IgD-negative memory B cell (primary cell): ENCODE data around the gene AKT3. TPM values are rescaled to one million over a fixed set of nuclear protein-coding genes. Genes with fewer than 3 reads are reported as not detected.
A peak's percentile ranks its signal among the peaks of the same experiment; 100 is the strongest.

Experiments
- H3K27ac Mint-ChIP-seq, 3 donors: one replicate each; pipeline ENCODE4 v1.8.0; 2020 to 2022; ENCODE audit warnings: mild to moderate bottlenecking in 3 of 3, mixed read lengths in 3 of 3, moderate library complexity in 1 of 3
- H3K27me3 Mint-ChIP-seq: one replicate; pipeline ENCODE4 v1.8.0; 2021; ENCODE audit warnings: mixed read lengths
- H3K36me3 Mint-ChIP-seq: one replicate; pipeline ENCODE4 v1.8.0; 2020; ENCODE audit warnings: mild to moderate bottlenecking, mixed read lengths
- H3K4me1 Mint-ChIP-seq, 3 donors: one replicate each; pipeline ENCODE4 v1.8.0; 2020 to 2022; ENCODE audit warnings: mixed read lengths in 3 of 3, mild to moderate bottlenecking in 1 of 3
- H3K4me3 Mint-ChIP-seq, 4 donors: one replicate each; pipeline ENCODE4 v1.8.0; 2020 to 2022; ENCODE audit warnings: mild to moderate bottlenecking in 4 of 4, mixed read lengths in 4 of 4, moderate library complexity in 3 of 4
- H3K9me3 Mint-ChIP-seq, 3 donors: one replicate each; pipeline ENCODE4 v1.8.0; 2020 to 2021; ENCODE audit warnings: mixed read lengths in 3 of 3, mild to moderate bottlenecking in 1 of 3
- polyA plus RNA-seq: library from polyadenylated mRNA; unstranded; fragments of 300-500 nt; fragmentation: Illumina TruSeq; gene quantifications from one replicate; pipeline ENCODE4 v1.2.3, GENCODE V29; 2021

Gene AKT3
- polyA plus RNA-seq, 1 donor from 2014 or later = 1.0 TPM

- Mint-ChIP-seq H3K4me1 (no peaks in the 10 kb centered on the region), H3K27me3 (no peaks in the 10 kb centered on the region), H3K27ac (no peak overlapping the region), H3K9me3 (peaks cover 2 to 11% (median 4%) of the 10 kb centered on the region in 3 donors), H3K4me3 (no peak overlapping the region), H3K36me3 (peaks cover 15% of the 10 kb centered on the region)
Observed at GRCh38 chr1:243557866-243558265, 292.2 kb downstream of the AKT3 start.

GRCh38 chr1:243554686-243555085 is 295.4 kb downstream of the AKT3 start:
- H3K27me3 Mint-ChIP-seq = no peaks in the 10 kb centered on the region
- H3K9me3 Mint-ChIP-seq = no peaks in the 10 kb centered on the region
- peaks cover 12% of the 10 kb centered on the region for H3K36me3 Mint-ChIP-seq
- H3K4me1 Mint-ChIP-seq = no peaks in the 10 kb centered on the region
- no peak overlapping the region for H3K4me3 Mint-ChIP-seq
- no peak overlapping the region for H3K27ac Mint-ChIP-seq

GRCh38 chr1:243553090-243553489 is 297.0 kb downstream of the AKT3 start:
- no peaks in the 10 kb centered on the region for H3K27me3 Mint-ChIP-seq
- H3K9me3 Mint-ChIP-seq = no peaks in the 10 kb centered on the region
- peaks cover 14% of the 10 kb centered on the region for H3K36me3 Mint-ChIP-seq
- no peak overlapping the region for H3K27ac Mint-ChIP-seq
- H3K4me1 Mint-ChIP-seq = no peaks in the 10 kb centered on the region
- H3K4me3 Mint-ChIP-seq = no peak overlapping the region

- peaks cover 12% of the 10 kb centered on the region for H3K36me3 Mint-ChIP-seq
- H3K27ac Mint-ChIP-seq = no peak overlapping the region
Observed at GRCh38 chr1:243550276-243550675, 299.8 kb downstream of the AKT3 start.

GRCh38 chr1:243549791-243550190 is 300.3 kb downstream of the AKT3 start:
- Mint-ChIP-seq H3K4me3 (no peak overlapping the region), H3K4me1 (no peaks in the 10 kb centered on the region), H3K9me3 (no peaks in the 10 kb centered on the region), H3K27me3 (no peaks in the 10 kb centered on the region), H3K36me3 (peaks cover 12% of the 10 kb centered on the region), H3K27ac (peak overlapping the region in 1 of 3 donors; percentile 55)

More at GRCh38 chr1:243550276-243550675, 299.8 kb downstream of the AKT3 start:
- Mint-ChIP-seq H3K4me3 (no peak overlapping the region), H3K9me3 (no peaks in the 10 kb centered on the region), H3K4me1 (no peaks in the 10 kb centered on the region), H3K27me3 (no peaks in the 10 kb centered on the region)

- H3K36me3 Mint-ChIP-seq = peaks cover 13% of the 10 kb centered on the region
- H3K9me3 Mint-ChIP-seq = no peaks in the 10 kb centered on the region
- no peaks in the 10 kb centered on the region for H3K4me1 Mint-ChIP-seq
- no peak overlapping the region for H3K4me3 Mint-ChIP-seq
- H3K27me3 Mint-ChIP-seq = no peaks in the 10 kb centered on the region
- no peak overlapping the region for H3K27ac Mint-ChIP-seq
Observed at GRCh38 chr1:243549108-243549507, 300.9 kb downstream of the AKT3 start.

GRCh38 chr1:243548516-243548915 is 301.5 kb downstream of the AKT3 start:
- no peaks in the 10 kb centered on the region for H3K27me3 Mint-ChIP-seq
- peaks cover 19% of the 10 kb centered on the region for H3K36me3 Mint-ChIP-seq
- H3K9me3 Mint-ChIP-seq = no peaks in the 10 kb centered on the region
- no peak overlapping the region for H3K4me3 Mint-ChIP-seq
- no peaks in the 10 kb centered on the region for H3K4me1 Mint-ChIP-seq
- H3K27ac Mint-ChIP-seq = no peak overlapping the region

- Mint-ChIP-seq H3K4me3 (no peak overlapping the region), H3K27me3 (no peaks in the 10 kb centered on the region), H3K9me3 (no peaks in the 10 kb centered on the region), H3K4me1 (no peaks in the 10 kb centered on the region), H3K27ac (no peak overlapping the region), H3K36me3 (peaks cover 20% of the 10 kb centered on the region)
Observed at GRCh38 chr1:243547891-243548290, 302.2 kb downstream of the AKT3 start.

- H3K4me3 Mint-ChIP-seq = no peak overlapping the region
- H3K4me1 Mint-ChIP-seq = peaks cover 0 to 5% (median 0%) of the 10 kb centered on the region in 3 donors
- H3K9me3 Mint-ChIP-seq = no peaks in the 10 kb centered on the region
- H3K27me3 Mint-ChIP-seq = no peaks in the 10 kb centered on the region
- no peak overlapping the region for H3K27ac Mint-ChIP-seq
- peaks cover 14% of the 10 kb centered on the region for H3K36me3 Mint-ChIP-seq
Observed at GRCh38 chr1:243546457-243546856, 303.6 kb downstream of the AKT3 start.

- no peaks in the 10 kb centered on the region for H3K27me3 Mint-ChIP-seq
- H3K9me3 Mint-ChIP-seq = no peaks in the 10 kb centered on the region
- no peak overlapping the region for H3K27ac Mint-ChIP-seq
- H3K4me1 Mint-ChIP-seq = peaks cover 0 to 6% (median 1%) of the 10 kb centered on the region in 3 donors
- peaks cover 8% of the 10 kb centered on the region for H3K36me3 Mint-ChIP-seq
- no peak overlapping the region for H3K4me3 Mint-ChIP-seq
Observed at GRCh38 chr1:243543501-243543900, 306.5 kb downstream of the AKT3 start.

GRCh38 chr1:243542739-243543415 is 307.2 kb downstream of the AKT3 start:
- peaks cover 0 to 6% (median 1%) of the 10 kb centered on the region in 3 donors for H3K4me1 Mint-ChIP-seq
- no peaks in the 10 kb centered on the region for H3K27me3 Mint-ChIP-seq
- no peaks in the 10 kb centered on the region for H3K9me3 Mint-ChIP-seq
- H3K4me3 Mint-ChIP-seq = no peak overlapping the region
- H3K27ac Mint-ChIP-seq = no peak overlapping the region
- peaks cover 8% of the 10 kb centered on the region for H3K36me3 Mint-ChIP-seq

GRCh38 chr1:243539636-243540035 is 310.4 kb downstream of the AKT3 start:
- no peak overlapping the region for H3K27ac Mint-ChIP-seq
- H3K9me3 Mint-ChIP-seq = peaks cover 0 to 2% (median 0%) of the 10 kb centered on the region in 3 donors
- peaks cover 0 to 6% (median 1%) of the 10 kb centered on the region in 3 donors for H3K4me1 Mint-ChIP-seq
- no peaks in the 10 kb centered on the region for H3K27me3 Mint-ChIP-seq
- H3K36me3 Mint-ChIP-seq = peaks cover 10% of the 10 kb centered on the region
- H3K4me3 Mint-ChIP-seq = no peak overlapping the region

GRCh38 chr1:243535014-243535413 is 315.0 kb downstream of the AKT3 start:
- Mint-ChIP-seq H3K4me3 (no peak overlapping the region), H3K9me3 (peaks cover 0 to 2% (median 0%) of the 10 kb centered on the region in 3 donors), H3K27me3 (no peaks in the 10 kb centered on the region), H3K4me1 (peaks cover 0 to 7% (median 1%) of the 10 kb centered on the region in 3 donors), H3K27ac (no peak overlapping the region), H3K36me3 (peaks cover 2% of the 10 kb centered on the region)

- peaks cover 0 to 9% (median 1%) of the 10 kb centered on the region in 3 donors for H3K4me1 Mint-ChIP-seq
- H3K9me3 Mint-ChIP-seq = peaks cover 0 to 4% (median 0%) of the 10 kb centered on the region in 3 donors
- H3K36me3 Mint-ChIP-seq = peaks cover 6% of the 10 kb centered on the region
- peak overlapping the region in 1 of 3 donors; percentile 12 for H3K27ac Mint-ChIP-seq
- no peaks in the 10 kb centered on the region for H3K27me3 Mint-ChIP-seq
- no peak overlapping the region for H3K4me3 Mint-ChIP-seq
Observed at GRCh38 chr1:243529512-243529911, 320.5 kb downstream of the AKT3 start.

- H3K4me3 Mint-ChIP-seq = no peak overlapping the region
- H3K27me3 Mint-ChIP-seq = no peaks in the 10 kb centered on the region
- peaks cover 0 to 10% (median 1%) of the 10 kb centered on the region in 3 donors for H3K4me1 Mint-ChIP-seq
- peak overlapping the region in 1 of 3 donors; percentile 24 for H3K27ac Mint-ChIP-seq
- H3K36me3 Mint-ChIP-seq = peaks cover 6% of the 10 kb centered on the region
- H3K9me3 Mint-ChIP-seq = peaks cover 0 to 4% (median 0%) of the 10 kb centered on the region in 3 donors
Observed at GRCh38 chr1:243528459-243529121, 321.5 kb downstream of the AKT3 start.

- H3K27ac Mint-ChIP-seq = no peak overlapping the region
- H3K36me3 Mint-ChIP-seq = peaks cover 7% of the 10 kb centered on the region
- H3K4me3 Mint-ChIP-seq = no peak overlapping the region
- peaks cover 0 to 6% (median 0%) of the 10 kb centered on the region in 3 donors for H3K4me1 Mint-ChIP-seq
- peaks cover 1% of the 10 kb centered on the region for H3K27me3 Mint-ChIP-seq
- H3K9me3 Mint-ChIP-seq = peaks cover 0 to 4% (median 0%) of the 10 kb centered on the region in 3 donors
Observed at GRCh38 chr1:243526180-243526579, 323.9 kb downstream of the AKT3 start.
